Measurements from ENCODE around the gene SCN7A. TPM values are rescaled to one million over a fixed set of nuclear protein-coding genes. Genes with fewer than 3 reads are reported as not detected.
"Not testable (repeated sequence)": the region's sequence is repeated elsewhere in the genome, so short reads cannot be mapped to it uniquely, and the experiment has no call there.

Gene SCN7A
- total RNA-seq, 1 donor from 2014 or later, result not detected

DNA sequence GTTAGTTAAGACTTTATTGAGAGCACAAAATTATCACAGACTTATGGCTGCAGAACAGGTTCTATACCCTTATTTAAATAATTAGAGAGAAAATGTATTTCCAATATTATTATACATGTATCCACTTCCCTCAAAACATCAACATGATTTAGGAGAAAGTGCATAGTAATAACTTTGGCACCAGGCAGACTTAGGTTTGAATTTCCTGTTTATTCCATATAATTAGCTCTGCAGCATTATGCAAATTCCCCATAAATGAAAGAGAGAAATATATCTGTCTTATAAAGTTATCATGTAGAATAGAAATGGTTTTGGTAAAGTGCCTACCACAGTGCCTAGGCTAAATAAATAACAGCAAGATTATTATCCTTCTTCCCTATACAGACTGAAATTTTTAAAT lies 133.6 kb downstream of the SCN7A start:
- H3K9me3 Mint-ChIP-seq, result no peaks in the 10 kb centered on the region
- no peak overlapping the region for H3K4me3 Mint-ChIP-seq (ENCODE audit: low read depth)
- H3K27me3 Mint-ChIP-seq (ENCODE audit: low read depth), result no peaks in the 10 kb centered on the region
- DNase-seq (ENCODE audit: low spot score), result no peak
- H3K36me3 Mint-ChIP-seq (ENCODE audit: low read depth), result no peaks in the 10 kb centered on the region
- intact Hi-C loops (cut with micrococcal nuclease), result no loop called here
- H3K27ac Mint-ChIP-seq, result no peak overlapping the region
- no peaks in the 10 kb centered on the region for H3K4me1 Mint-ChIP-seq (ENCODE audit: low read depth)

DNA sequence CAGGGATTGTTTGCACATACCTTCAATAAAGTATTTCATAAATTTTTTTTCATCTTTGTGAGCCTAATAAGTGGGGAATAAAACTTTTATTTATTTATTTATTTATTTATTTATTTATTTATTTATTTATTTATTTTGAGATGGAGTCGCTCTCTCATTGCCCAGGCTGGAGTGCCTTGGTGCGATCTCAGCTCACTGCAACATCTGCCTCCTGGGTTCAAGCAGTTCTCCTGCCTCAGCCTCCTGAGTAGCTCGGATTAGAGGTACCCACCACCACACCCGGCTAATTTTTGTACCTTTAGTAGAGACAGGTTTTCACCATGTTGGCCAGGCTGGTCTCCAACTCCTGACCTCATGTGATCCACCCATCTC lies 136.1 kb downstream of the SCN7A start:
- H3K9me3 Mint-ChIP-seq; DNase-seq (ENCODE audit: low spot score); H3K27ac Mint-ChIP-seq; H3K27me3 Mint-ChIP-seq (ENCODE audit: low read depth); intact Hi-C loops (cut with micrococcal nuclease); H3K4me1 Mint-ChIP-seq (ENCODE audit: low read depth); H3K36me3 Mint-ChIP-seq (ENCODE audit: low read depth); H3K4me3 Mint-ChIP-seq (ENCODE audit: low read depth): not testable (repeated sequence)

DNA sequence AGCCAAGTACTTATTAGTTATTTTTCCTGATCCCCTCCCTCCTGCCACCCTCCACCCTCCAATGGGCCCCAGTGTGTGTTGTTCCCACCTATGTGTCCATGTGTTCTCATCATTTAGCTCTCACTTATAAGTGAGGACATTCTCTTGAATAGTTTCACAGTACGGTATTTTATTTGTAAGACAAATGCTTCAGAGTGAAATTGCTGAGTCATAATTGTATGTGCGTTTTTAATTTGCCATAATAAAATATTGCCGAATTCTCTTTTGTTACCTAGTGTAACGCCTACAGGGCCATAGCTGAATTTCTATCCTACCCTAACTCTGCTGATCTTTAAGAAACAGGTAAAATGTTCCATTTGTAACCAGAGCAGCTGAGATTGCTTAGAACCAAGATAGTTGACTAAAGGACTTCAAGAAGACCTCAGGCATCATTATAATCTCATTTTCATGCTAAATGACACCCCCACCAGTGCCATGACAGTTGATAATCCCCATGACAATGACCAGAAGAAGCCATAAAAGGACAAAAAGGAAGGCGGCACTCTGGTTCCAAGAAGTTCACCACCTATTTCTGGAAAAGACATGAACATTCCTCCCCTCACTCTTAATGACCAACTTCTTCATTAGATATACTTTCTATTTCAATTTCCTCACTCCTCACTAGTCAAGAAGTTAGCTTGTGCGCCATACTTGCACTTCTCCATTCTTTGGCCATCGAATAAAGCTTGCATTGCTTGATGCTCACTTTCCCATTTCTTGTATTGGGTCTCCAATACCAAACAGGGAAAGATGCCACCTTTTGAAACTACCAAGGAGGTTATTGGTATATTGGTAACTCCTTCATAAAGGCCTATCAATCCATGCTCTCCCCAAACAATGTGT lies 136.7 kb downstream of the SCN7A start:
- Mint-ChIP-seq H3K4me3 (ENCODE audit: low read depth) (no peak overlapping the region), H3K4me1 (ENCODE audit: low read depth) (no peaks in the 10 kb centered on the region), H3K27ac (no peak overlapping the region), H3K27me3 (ENCODE audit: low read depth) (no peaks in the 10 kb centered on the region), H3K36me3 (ENCODE audit: low read depth) (no peaks in the 10 kb centered on the region), H3K9me3 (no peaks in the 10 kb centered on the region)
- no peak for DNase-seq (ENCODE audit: low spot score)
- intact Hi-C loops (cut with micrococcal nuclease), result no loop called here

Other genes with a start within 250 kb of the SCN7A start
- 0.16 TPM in 1 of 2 replicates, not detected in the other for gene SCN9A, start 118.3 kb downstream of the SCN7A start, total RNA-seq

All from activated T-helper 2 cell treated with anti-CD3 and anti-CD28 coated beads, Interferon-gamma antibody, Interleukin-2, Interleukin-4, amounts not matched to agents 10 μg/mL and 5 μg/mL and 100 μg/mL, durations not matched to agents 14 hours and 24 hours and 36 hours (primary cell).